ENCODE measurements around the gene INO80E.

Gene INO80E

GRCh38 chr16:29975811-29976511, 20.1 kb upstream of the INO80E start:
- DNase-seq: no peak

- DNase-seq: no peak
Measured at GRCh38 chr16:29977063-29977825, 18.8 kb upstream of the INO80E start.

GRCh38 chr16:29978081-29978480, 18.0 kb upstream of the INO80E start:
- no peak for DNase-seq

- DNase-seq: no peak
Measured at GRCh38 chr16:29978564-29979270, 17.3 kb upstream of the INO80E start.

GRCh38 chr16:29982560-29983419, 13.3 kb upstream of the INO80E start:
- DNase-seq: no peak

- DNase-seq: no peak
Measured at GRCh38 chr16:29983420-29984136, 12.5 kb upstream of the INO80E start.

- DNase-seq: no peak
Measured at GRCh38 chr16:29984137-29984763, 11.8 kb upstream of the INO80E start.

GRCh38 chr16:29984764-29985147, 11.3 kb upstream of the INO80E start:
- DNase-seq: no peak

- no peak for DNase-seq
Measured at GRCh38 chr16:29985271-29985811, 10.7 kb upstream of the INO80E start.

- DNase-seq: no peak
Measured at GRCh38 chr16:29986231-29986630, 9.8 kb upstream of the INO80E start.

GRCh38 chr16:29986931-29987330, 9.1 kb upstream of the INO80E start:
- DNase-seq: no peak

- no peak for DNase-seq
Measured at GRCh38 chr16:29987371-29988085, 8.5 kb upstream of the INO80E start.

GRCh38 chr16:29988346-29989075, 7.5 kb upstream of the INO80E start:
- DNase-seq: no peak

- DNase-seq: no peak
Measured at GRCh38 chr16:29989111-29989858, 6.8 kb upstream of the INO80E start.

- DNase-seq: no peak
Measured at GRCh38 chr16:29990034-29990433, 6.0 kb upstream of the INO80E start.

GRCh38 chr16:29990883-29991570, 5.0 kb upstream of the INO80E start:
- no peak for DNase-seq

GRCh38 chr16:29991571-29991904, 4.5 kb upstream of the INO80E start:
- no peak for DNase-seq

GRCh38 chr16:29992344-29992967, 3.6 kb upstream of the INO80E start:
- DNase-seq: no peak
